Measurements from ENCODE around the gene ZNF473. TPM values are rescaled to one million over a fixed set of nuclear protein-coding genes. Genes with fewer than 3 reads are reported as not detected.

The ZNF473 gene
- total RNA-seq, 1 donor from 2014 or later = 9.7 TPM

GRCh38 chr19:49986354-49986753 lies 39.5 kb upstream of the ZNF473 start:
- Histone ChIP-seq H3K36me3 (ENCODE audit: insufficient read depth, low read length) (peaks cover 5% of the 10 kb centered on the region), H3K27ac (ENCODE audit: low read depth, low read length) (no peak overlapping the region), H3K4me1 (ENCODE audit: insufficient read depth, low read length) (peaks cover 5% of the 10 kb centered on the region), H3K4me3 (ENCODE audit: insufficient read depth, low read depth, low read length) (no peak overlapping the region), H3K4me2 (ENCODE audit: low read length) (no peak overlapping the region), H3K9me3 (ENCODE audit: insufficient read depth, low read depth, low read length) (no peaks in the 10 kb centered on the region), H3K79me2 (ENCODE audit: insufficient read depth, low read length) (no peaks in the 10 kb centered on the region), H4K20me1 (ENCODE audit: insufficient read depth, low read length) (peaks cover 49% of the 10 kb centered on the region), H3K9ac (ENCODE audit: low read length) (no peak overlapping the region), H3K27me3 (ENCODE audit: insufficient read depth, low read length) (no peaks in the 10 kb centered on the region), H2AFZ (ENCODE audit: low read depth, low read length) (no peak overlapping the region)
- no peak overlapping the region for H3K27ac Mint-ChIP-seq (ENCODE audit: unreplicated experiment)
- peaks cover 36% of the 10 kb centered on the region for H3K36me3 Mint-ChIP-seq (ENCODE audit: low read depth, unreplicated experiment)
- no peaks in the 10 kb centered on the region for H3K27me3 Mint-ChIP-seq (ENCODE audit: low read depth, unreplicated experiment)
- no peak for TF ChIP-seq EZH2 (IDR thresholded peaks at IDR 0.05; ENCODE audit: insufficient read depth, low read length)
- TF ChIP-seq CTCF (IDR thresholded peaks at IDR 0.05; ENCODE audit: insufficient read depth, low read depth, low read length) = no peak
- no peak for FAIRE-seq
- no peak for DNase-seq (ENCODE audit: low read depth)
- H3K9me3 Mint-ChIP-seq (ENCODE audit: unreplicated experiment) = no peaks in the 10 kb centered on the region
- H3K4me1 Mint-ChIP-seq (ENCODE audit: low read depth, unreplicated experiment) = peaks cover 12% of the 10 kb centered on the region
- no peak overlapping the region for H3K4me3 Mint-ChIP-seq (ENCODE audit: unreplicated experiment)

- no peaks in the 10 kb centered on the region for H3K9me3 ChIP-seq (ENCODE audit: insufficient read depth, low read depth, low read length)
- H3K27ac ChIP-seq (ENCODE audit: low read depth, low read length) = no peak overlapping the region
- H3K36me3 ChIP-seq (ENCODE audit: insufficient read depth, low read length) = peaks cover 9% of the 10 kb centered on the region
- H3K4me1 ChIP-seq (ENCODE audit: insufficient read depth, low read length) = peaks cover 5% of the 10 kb centered on the region
- H2AFZ ChIP-seq (ENCODE audit: low read depth, low read length) = no peak overlapping the region
- no peaks in the 10 kb centered on the region for H3K27me3 ChIP-seq (ENCODE audit: insufficient read depth, low read length)
- H3K4me3 ChIP-seq (ENCODE audit: insufficient read depth, low read depth, low read length) = no peak overlapping the region
- DNase-seq (ENCODE audit: low read depth) (peak; percentile 91), FAIRE-seq (no peak)
- Mint-ChIP-seq H3K4me3 (ENCODE audit: unreplicated experiment) (no peak overlapping the region), H3K9me3 (ENCODE audit: unreplicated experiment) (no peaks in the 10 kb centered on the region), H3K27me3 (ENCODE audit: low read depth, unreplicated experiment) (no peaks in the 10 kb centered on the region), H3K27ac (ENCODE audit: unreplicated experiment) (no peak overlapping the region), H3K4me1 (ENCODE audit: low read depth, unreplicated experiment) (peaks cover 12% of the 10 kb centered on the region), H3K36me3 (ENCODE audit: low read depth, unreplicated experiment) (peaks cover 33% of the 10 kb centered on the region)
- H3K79me2 ChIP-seq (ENCODE audit: insufficient read depth, low read length) = no peaks in the 10 kb centered on the region
- H4K20me1 ChIP-seq (ENCODE audit: insufficient read depth, low read length) = peaks cover 51% of the 10 kb centered on the region
- TF ChIP-seq EZH2 (IDR thresholded peaks at IDR 0.05; ENCODE audit: insufficient read depth, low read length) (no peak), CTCF (IDR thresholded peaks at IDR 0.05; ENCODE audit: insufficient read depth, low read depth, low read length) (no peak)
- H3K9ac ChIP-seq (ENCODE audit: low read length) = no peak overlapping the region
- no peak overlapping the region for H3K4me2 ChIP-seq (ENCODE audit: low read length)
These were observed 38.6 kb upstream of the ZNF473 start for GRCh38 chr19:49987159-49987698.

- Histone ChIP-seq H3K36me3 (ENCODE audit: insufficient read depth, low read length) (peaks cover 14% of the 10 kb centered on the region), H3K27ac (ENCODE audit: low read depth, low read length) (no peak overlapping the region), H3K4me3 (ENCODE audit: insufficient read depth, low read depth, low read length) (no peak overlapping the region), H3K4me1 (ENCODE audit: insufficient read depth, low read length) (peaks cover 5% of the 10 kb centered on the region), H3K27me3 (ENCODE audit: insufficient read depth, low read length) (no peaks in the 10 kb centered on the region), H3K79me2 (ENCODE audit: insufficient read depth, low read length) (no peaks in the 10 kb centered on the region), H2AFZ (ENCODE audit: low read depth, low read length) (no peak overlapping the region), H3K9me3 (ENCODE audit: insufficient read depth, low read depth, low read length) (no peaks in the 10 kb centered on the region), H4K20me1 (ENCODE audit: insufficient read depth, low read length) (peaks cover 51% of the 10 kb centered on the region), H3K9ac (ENCODE audit: low read length) (no peak overlapping the region), H3K4me2 (ENCODE audit: low read length) (no peak overlapping the region)
- DNase-seq (ENCODE audit: low read depth) (no peak), FAIRE-seq (no peak)
- TF ChIP-seq CTCF (IDR thresholded peaks at IDR 0.05; ENCODE audit: insufficient read depth, low read depth, low read length) = no peak
- no peak for TF ChIP-seq EZH2 (IDR thresholded peaks at IDR 0.05; ENCODE audit: insufficient read depth, low read length)
- no peaks in the 10 kb centered on the region for H3K9me3 Mint-ChIP-seq (ENCODE audit: unreplicated experiment)
- H3K36me3 Mint-ChIP-seq (ENCODE audit: low read depth, unreplicated experiment) = peaks cover 40% of the 10 kb centered on the region
- H3K4me1 Mint-ChIP-seq (ENCODE audit: low read depth, unreplicated experiment) = peaks cover 12% of the 10 kb centered on the region
- peak overlapping the region; percentile 67 for H3K4me3 Mint-ChIP-seq (ENCODE audit: unreplicated experiment)
- no peaks in the 10 kb centered on the region for H3K27me3 Mint-ChIP-seq (ENCODE audit: low read depth, unreplicated experiment)
- peak overlapping the region; percentile 28 for H3K27ac Mint-ChIP-seq (ENCODE audit: unreplicated experiment)
These were observed 37.8 kb upstream of the ZNF473 start for GRCh38 chr19:49988007-49988406.
